Measurements from ENCODE around the gene PCNA. TPM values are rescaled to one million over a fixed set of nuclear protein-coding genes. Genes with fewer than 3 reads are reported as not detected.
A peak's percentile ranks its signal among the peaks of the same experiment; 100 is the strongest.

Gene PCNA
- total RNA-seq, 1 experiment from 2014 or later: 274 TPM

- Mint-ChIP-seq H3K4me1 (peaks cover 13 to 16% of the 10 kb centered on the region in 2 experiments), H3K9me3 (no peaks in the 10 kb centered on the region), H3K4me3 (peak overlapping the region; percentile 95), H3K27me3 (ENCODE audit: low read depth) (no peaks in the 10 kb centered on the region), H3K27ac (peak overlapping the region; percentile 93 to 95 (median 95); a peak in 6 of 7 replicates), H3K36me3 (ENCODE audit: insufficient read depth in 1 of 3, low read depth in 3 of 3) (peaks cover 6 to 9% (median 8%) of the 10 kb centered on the region in 3 experiments)
- H4K8ac ChIP-seq (replicated peaks; ENCODE audit: insufficient read length, low read depth, low read length): no peak overlapping the region
- peaks cover 5% of the 10 kb centered on the region; the same call in 1 of the 2 replicates for H3K79me2 ChIP-seq (ENCODE audit: insufficient read depth, low read length)
- no peak overlapping the region for H2BK120ac ChIP-seq (ENCODE audit: low read depth, low read length, poor library complexity, severe bottlenecking)
- peak overlapping the region; percentile 85 for H3K4me2 ChIP-seq (ENCODE audit: insufficient read depth, insufficient read length, low read length)
- H3K14ac ChIP-seq (ENCODE audit: insufficient read depth, low read length): no peak overlapping the region
- H4K5ac ChIP-seq (ENCODE audit: insufficient read length, low read depth, low read length): peak overlapping the region; percentile 23
- no peak overlapping the region for H3T11ph ChIP-seq (ENCODE audit: low read length)
- TF ChIP-seq, protein P1, sequence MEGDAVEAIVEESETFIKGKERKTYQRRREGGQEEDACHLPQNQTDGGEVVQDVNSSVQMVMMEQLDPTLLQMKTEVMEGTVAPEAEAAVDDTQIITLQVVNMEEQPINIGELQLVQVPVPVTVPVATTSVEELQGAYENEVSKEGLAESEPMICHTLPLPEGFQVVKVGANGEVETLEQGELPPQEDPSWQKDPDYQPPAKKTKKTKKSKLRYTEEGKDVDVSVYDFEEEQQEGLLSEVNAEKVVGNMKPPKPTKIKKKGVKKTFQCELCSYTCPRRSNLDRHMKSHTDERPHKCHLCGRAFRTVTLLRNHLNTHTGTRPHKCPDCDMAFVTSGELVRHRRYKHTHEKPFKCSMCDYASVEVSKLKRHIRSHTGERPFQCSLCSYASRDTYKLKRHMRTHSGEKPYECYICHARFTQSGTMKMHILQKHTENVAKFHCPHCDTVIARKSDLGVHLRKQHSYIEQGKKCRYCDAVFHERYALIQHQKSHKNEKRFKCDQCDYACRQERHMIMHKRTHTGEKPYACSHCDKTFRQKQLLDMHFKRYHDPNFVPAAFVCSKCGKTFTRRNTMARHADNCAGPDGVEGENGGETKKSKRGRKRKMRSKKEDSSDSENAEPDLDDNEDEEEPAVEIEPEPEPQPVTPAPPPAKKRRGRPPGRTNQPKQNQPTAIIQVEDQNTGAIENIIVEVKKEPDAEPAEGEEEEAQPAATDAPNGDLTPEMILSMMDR (conservative IDR thresholded peaks at IDR 0.05): no peak
- H3K4ac ChIP-seq (ENCODE audit: low read depth, low read length): no peak overlapping the region
- peak overlapping the region; percentile 19 for H3K27ac ChIP-seq (ENCODE audit: insufficient read length, low read depth, low read length)
- H3K79me1 ChIP-seq (ENCODE audit: insufficient read depth, low read depth, low read length, poor library complexity, severe bottlenecking): no peaks in the 10 kb centered on the region
- no peak overlapping the region for H2BK15ac ChIP-seq (ENCODE audit: low read depth, low read length)
- H3K18ac ChIP-seq (ENCODE audit: insufficient read length, low read depth, low read length): no peak overlapping the region
- no CpG with 5 or more reads among the region's 6 CpGs for WGBS (ENCODE audit: extremely low coverage, insufficient read length, low lambda C conversion rate)
- H3K4me1 ChIP-seq (ENCODE audit: insufficient read depth, low read length): no peaks in the 10 kb centered on the region
- H3K23me2 ChIP-seq (ENCODE audit: insufficient read length, low read depth, low read length, poor library complexity, severe bottlenecking): peaks cover 8% of the 10 kb centered on the region
- no peak overlapping the region for H4K91ac ChIP-seq (ENCODE audit: insufficient read length, low read depth, low read length)
- H3K27me3 ChIP-seq (ENCODE audit: insufficient read depth, low read length): no peaks in the 10 kb centered on the region
- no peak overlapping the region for H2BK12ac ChIP-seq (ENCODE audit: insufficient read length, low read depth, low read length)
- H2AFZ ChIP-seq (ENCODE audit: low read length): no peak overlapping the region
- no peak overlapping the region for H2BK5ac ChIP-seq (ENCODE audit: insufficient read length, low read length)
- no peak for DNase-seq
- peak overlapping the region; percentile 85 for H3K9ac ChIP-seq (ENCODE audit: extremely low read depth, insufficient read length, low read length)
- no peak overlapping the region for H3K56ac ChIP-seq (ENCODE audit: insufficient read length, low read depth, low read length)
- no peak overlapping the region for H2AK5ac ChIP-seq (ENCODE audit: insufficient read length, low read length)
- H3K9me3 ChIP-seq (ENCODE audit: control insufficient read depth, low read depth, low read length): no peaks in the 10 kb centered on the region
- H3K23ac ChIP-seq (ENCODE audit: insufficient read length, low read depth, low read length): no peak overlapping the region
- no peaks in the 10 kb centered on the region for H4K20me1 ChIP-seq (ENCODE audit: control insufficient read depth, insufficient read depth, insufficient read length)
- H2BK20ac ChIP-seq (ENCODE audit: low read depth, low read length, poor library complexity, severe bottlenecking): no peak overlapping the region
These were observed 8.2 kb upstream of the PCNA start for GRCh38 chr20:5127859-5128424.

Measured in H9 (cell line).